Stimulated activated CD4-positive, alpha-beta T cell treated with anti-CD3 and anti-CD28 coated beads, TNF-alpha, amount 100 ng/mL, for 48 hours (primary cell): ENCODE results near the gene TNS3.

Experiments
- DNase-seq, 3 donors: peaks; one replicate each; pipeline ENCODE4 v3.0.0-alpha.2; 2020; ENCODE audit warnings: low read depth in 3 of 3

The TNS3 gene

DNA sequence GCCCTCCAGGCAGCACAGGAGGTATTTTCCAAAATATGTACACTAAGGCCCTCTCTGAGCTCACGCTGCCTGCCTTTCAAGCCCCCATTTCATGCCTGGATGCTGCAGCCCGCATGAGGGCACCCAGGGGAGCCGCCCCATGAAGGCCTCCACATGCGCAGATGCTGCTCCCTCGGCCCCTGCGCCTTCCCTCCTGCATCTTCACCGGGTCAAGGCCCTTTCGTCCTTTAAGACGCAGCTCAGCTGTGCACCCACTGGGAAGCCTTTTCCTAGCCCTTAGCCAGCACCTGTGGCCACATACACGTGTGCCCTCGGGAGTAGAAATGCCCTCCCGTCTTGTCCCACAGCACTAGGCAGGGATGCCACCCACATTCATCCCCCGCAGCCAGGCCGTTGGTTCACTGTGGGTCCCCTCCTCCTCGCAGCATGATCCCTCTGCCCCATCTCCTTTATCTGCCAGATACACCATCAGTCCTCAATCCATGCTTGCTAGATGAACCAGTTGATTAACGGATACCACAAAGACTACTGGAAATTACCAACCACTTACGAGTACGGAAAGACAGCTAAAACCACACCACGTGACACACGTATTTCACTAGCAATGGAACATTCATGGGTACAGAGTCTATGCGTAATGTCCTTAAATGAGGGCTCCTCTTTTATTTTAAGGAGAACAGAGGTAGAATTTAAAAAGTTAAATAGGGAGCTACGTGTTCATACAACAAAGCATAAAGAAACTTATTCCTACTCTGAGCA lies 278.0 kb downstream of the TNS3 start:
- no peak for DNase-seq

DNA sequence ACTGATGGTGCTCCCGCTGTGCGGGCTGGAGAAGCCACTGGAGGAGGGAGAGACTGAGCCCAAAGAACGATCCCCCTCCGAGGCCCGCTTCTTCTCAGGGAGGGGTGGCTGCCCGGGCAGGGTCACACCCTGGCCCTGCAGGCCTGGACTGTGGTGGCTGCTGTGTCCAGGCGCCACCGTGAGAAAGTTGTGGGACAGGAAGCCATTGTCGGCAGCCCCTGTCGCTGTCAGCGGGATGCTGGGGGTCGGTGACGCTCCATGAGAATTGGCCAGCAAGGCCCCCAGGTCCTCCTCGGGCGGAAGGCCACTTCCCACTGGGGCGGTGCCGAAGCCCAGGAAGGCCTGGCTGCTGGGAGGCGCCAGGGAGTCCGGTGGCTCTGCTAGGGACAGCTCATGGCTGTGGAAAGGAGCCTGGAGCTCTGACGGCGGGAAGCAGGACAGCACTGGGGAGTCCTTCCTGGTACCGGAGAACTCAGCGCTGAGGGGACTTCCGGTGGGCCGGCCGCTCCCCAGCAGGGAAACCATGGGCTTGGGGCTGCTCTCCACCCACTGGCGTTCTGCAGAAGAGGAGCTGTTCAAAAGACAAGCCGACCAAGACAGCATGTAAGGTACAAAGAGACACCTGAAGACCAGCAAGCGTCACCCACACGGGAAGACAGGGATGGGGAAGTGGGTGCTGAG lies 278.8 kb downstream of the TNS3 start:
- no peak for DNase-seq

DNA sequence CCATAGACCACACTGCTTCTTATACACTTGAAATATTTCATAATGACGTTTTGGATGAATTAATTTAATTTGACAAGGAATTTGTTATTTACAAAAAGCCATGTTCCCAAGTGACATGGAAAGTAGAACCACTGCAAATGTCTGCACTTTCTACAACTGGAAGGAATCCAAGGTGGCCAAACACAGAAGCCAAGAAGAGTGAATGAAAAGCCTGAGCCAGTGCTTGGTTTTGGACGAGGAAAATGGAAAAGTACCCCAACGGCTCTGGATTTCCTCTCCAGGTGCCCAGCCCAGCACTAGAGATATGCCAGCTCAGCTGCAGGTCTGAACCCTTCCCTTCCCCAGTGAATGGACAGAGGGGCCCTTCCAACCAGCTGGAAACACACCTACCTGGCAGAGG lies 279.4 kb downstream of the TNS3 start:
- DNase-seq, result no peak

DNA sequence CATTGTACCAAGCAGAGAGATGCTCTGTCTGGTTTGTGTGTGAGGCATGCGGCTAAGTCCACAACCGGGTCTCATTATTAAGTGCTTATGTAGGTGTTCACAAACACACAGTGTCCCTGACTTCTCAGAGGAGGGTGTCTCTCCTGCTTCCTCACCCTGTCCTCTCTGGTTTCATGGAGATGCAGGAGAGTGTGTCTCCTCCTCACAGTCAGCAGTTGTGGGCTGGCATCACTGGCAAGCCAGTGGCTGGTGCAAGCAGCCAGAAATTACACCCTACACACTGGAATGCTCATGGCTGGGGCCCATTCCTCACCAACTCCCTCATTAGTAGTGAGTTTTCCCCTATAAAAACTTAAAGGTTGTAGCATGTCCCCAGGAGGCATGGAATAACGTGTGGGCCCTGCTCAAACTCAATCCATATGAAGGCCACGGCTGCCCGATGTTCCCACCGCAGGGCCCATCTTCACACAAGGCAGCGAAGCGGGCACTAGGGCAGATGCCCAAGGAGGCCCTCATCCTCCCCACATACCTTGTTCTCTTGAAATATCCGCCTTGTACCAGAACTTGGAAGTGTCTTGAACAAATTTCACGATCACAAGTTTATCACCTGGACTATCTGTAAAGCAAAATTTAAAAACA lies 280.1 kb downstream of the TNS3 start:
- no peak for DNase-seq

DNA sequence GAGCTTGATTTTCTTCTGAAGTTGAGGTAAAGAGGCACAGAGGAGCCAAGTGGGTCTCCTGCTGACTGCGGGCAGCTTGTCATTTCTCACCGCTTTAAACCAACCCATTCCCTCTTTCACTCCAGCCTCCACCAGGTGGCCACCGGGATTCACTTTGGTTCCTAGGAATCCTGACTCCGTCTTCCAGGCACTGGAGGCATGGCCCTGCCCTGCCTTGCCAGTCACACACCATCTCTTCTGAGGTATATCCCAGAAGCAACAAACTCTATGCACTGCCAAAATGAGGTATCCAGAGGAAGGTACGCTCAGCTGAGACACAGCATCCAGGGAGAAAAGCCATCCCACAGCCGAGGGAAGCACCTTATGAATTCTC lies 280.8 kb downstream of the TNS3 start:
- DNase-seq, result no peak

DNA sequence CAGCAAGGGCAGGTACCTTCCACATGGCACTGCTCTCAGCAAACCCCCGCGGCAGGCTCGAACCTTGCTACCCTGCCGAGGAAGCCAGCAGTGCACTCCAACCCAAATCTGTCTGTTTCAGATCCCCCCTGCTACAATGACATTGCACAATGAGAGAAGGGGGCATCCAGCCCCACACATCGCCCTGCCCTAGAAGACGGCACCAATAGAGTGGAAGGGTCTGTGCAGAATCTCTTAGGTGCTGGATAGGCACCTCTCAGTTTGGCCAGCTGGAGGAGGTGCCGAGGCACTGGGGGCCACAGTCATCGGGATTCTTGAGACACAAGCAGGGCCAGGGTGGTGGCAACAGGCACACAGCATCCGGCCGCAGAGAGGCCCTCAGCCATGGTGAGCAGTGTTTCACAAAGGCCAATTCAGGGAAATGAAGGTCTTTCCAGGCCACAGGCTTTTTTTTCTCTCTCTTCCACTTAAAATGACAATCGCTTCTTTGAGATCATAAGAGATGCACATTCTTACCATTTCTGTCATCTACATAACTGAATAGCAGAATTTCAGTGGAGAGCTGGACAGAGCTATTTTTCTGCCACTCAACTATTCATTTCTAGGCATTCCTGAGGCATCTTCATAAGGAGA lies 281.3 kb downstream of the TNS3 start:
- DNase-seq, result no peak

DNA sequence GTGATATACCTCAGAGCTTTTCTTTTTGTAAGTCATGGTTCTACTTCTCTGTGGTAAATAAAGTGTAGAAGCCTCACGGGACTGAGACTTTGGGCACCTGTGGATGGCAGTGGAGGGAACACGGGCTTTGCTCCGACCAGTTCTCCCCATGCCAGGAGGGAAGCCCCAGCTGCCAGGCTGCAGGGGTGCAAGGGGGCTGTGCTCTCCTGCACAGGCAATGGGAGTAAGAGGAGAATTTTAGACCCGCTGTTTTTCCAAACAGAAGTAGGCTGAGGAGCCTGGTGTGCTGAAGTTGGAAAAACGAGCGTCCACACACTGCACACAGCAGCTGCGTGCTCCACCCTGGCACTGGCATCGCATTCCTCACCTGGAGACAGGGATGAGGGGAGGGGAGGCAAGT lies 282.4 kb downstream of the TNS3 start:
- no peak for DNase-seq

DNA sequence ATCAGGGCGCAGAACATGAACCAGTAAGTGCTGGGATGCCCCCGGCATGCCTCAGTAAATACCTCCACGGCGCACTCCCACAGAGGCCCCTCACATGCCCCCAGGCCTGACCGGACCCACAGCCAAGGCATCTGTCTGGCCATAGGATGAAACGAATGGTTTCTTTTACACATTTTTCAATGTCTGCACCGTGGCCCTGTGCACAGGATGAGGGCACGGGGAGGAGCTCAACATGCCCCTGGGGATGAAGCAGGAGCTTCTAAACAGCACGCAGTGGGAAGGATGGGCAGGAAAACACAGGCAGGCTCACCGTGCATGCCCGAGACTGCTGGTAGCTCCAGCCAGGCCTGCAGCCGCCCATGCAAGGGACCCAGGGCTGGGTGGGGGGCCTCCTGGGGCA lies 283.3 kb downstream of the TNS3 start:
- DNase-seq, result no peak

DNA sequence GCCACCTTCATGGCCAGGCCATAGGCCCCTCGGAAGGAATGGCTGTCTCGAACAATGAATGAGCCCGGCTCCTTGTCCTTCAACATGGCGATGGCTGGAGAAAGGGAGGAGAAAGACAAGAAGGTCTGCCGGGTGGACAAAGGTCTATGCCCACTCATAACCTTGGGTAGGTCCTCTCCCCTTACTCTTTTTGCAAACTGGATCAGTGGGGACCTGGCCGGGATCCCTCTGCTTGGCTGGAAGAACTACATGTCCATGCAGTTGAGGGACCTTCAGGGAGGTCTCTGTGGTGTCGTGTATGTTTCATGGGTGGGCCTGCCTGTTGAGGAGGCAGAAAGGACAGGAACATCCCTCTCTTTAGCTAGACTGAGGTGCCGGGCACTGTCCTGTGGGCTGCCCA lies 284.8 kb downstream of the TNS3 start:
- DNase-seq, result no peak

DNA sequence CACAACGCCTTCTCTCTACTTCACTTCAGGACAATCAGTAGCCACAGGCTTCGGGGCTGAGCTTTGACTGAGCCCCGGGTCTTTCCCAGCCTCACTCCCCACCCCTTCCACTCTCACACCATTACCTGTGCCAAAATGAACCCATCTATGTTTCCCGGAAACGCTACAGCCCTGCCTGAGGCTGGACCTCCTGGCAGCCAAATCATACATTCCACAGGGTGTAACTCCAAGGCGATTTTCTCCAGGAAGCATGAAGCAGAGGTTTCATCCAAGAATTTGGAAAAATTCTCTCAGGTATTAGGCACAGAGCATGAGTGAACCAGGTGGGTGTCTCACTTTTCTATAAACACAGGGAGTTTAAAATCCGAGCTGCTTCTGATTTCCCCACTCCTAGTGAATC lies 286.3 kb downstream of the TNS3 start:
- no peak for DNase-seq

DNA sequence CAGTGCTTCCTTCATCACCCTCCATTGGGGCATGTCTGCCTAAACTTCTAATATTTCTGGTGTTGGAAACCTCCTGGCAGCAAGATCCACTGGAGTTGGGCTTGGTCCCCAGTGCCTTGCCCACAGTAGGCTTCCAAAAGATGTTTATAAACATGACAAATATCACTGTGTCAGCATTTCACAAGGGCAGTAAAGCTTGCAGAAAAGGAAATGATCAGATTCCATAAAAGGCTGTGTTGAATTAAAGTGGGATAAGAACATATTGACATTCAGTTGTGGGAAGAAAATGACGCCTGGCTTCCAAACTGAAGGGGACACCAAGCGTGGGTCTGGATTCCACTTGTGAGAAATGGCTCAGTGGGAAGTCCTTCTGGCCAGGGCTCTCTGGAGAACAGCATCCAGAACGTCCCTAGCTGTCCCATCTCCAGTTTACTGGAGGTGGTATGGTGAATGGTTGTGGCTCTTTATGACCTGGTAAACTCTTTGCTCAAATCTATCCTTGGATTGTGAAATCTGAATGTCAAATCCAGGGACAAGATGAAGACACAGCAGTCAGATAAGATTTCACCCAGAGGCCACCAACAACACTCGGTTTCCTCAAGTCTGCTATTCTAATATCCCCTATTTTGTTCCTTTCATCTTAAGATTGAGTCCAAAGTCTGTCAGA lies 287.2 kb downstream of the TNS3 start:
- DNase-seq, result no peak

DNA sequence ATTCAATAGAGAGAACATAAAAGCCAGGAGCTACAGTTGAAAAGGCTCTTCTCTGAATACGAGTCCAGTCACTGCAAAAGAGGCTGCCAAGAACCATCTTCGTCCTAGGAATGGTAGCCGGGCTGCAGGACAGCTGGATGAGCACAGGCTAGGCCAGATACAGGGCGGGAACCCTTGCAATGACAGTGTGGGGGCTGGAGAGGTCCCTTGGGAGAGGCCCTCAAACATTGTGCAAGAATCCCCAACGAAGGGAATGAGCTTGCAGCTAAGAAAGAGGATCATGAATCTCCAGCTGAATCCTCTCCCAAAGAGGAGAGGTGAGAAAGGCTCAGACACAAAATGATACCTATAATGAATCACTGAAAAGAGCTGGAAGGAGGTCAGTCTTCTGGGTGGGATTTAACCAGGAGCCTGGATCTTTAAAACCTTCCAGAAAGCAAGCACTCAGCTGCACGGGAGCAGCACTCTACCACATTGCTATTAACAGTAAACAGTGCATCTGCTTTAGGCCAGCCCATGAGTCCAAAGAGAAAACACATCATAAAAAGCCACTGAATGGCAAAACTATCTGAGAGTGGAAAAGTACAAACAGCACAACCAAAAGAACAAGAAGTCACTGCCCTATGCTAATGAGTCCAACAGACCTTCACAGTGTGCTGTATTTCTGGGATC lies 287.9 kb downstream of the TNS3 start:
- DNase-seq, result no peak

DNA sequence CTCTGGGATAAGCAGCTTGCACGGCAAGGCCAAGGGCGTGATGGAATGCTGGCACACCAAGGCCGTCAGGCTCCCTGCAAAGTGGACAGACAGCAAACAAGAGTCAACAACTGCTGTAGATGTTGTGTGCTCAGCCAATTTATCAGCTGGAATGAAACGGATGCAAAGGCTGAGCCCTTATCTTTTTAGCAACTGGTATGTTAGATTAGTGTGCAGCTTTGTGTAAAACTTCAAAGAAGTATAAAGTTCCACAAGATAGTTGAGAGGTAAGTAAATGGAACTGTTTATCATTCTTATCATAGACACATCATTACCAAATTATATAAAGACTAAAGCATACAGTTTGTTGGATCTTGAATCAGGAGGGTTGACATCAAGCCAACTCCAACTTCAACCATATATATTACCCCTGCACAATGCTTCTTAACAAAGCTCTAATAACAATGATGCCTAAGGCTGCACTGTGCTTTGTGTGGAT lies 289.0 kb downstream of the TNS3 start:
- DNase-seq, result no peak

DNA sequence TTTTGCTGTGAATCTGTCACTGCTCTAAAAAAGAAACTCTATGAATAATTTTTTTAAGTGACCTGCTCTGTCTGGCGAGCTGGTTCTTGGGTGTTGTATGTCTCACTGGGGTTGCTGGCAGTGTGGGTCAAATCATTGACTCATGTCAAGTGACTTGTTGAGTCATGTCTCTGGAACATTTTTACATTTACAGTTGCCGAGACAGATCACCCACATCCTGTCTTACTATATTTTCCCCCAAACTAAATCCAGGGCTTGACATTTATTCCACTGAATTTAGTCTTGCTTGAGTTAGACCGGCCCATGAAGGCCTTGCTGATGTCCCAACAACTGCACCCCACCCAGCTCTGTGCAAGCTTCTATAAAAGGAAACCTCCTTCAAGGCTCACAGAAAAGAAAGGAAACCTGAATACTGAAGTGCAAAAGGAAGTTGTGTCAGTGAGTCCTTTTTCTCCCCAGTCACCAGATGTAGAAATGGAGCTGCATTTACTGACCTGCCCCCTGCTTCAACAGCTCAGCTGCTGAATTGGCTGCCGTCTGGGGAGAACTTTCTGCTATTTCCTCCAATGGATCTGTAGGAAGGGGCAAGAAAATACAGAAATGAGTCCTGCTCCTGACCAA lies 290.3 kb downstream of the TNS3 start:
- peak in 2 of 3 donors; percentile 4 to 34 for DNase-seq

DNA sequence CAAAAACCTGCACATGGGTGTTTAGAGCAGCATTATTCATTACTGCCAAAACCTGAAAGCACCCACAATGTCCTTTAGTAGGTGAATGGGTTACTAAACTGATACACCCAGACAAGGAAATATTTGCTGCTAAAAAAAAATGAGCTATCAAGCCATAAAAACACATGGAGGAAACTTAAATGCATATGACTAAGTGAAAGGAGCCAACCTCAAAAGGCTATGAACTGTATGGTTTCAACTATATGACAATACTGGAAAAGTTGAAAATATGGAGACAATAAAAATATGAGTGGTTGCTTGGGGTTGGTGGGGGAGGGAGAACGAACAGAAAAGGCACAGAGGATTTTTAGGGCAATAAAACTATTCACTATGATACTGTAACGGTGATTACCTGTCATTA lies 291.0 kb downstream of the TNS3 start:
- no peak for DNase-seq

DNA sequence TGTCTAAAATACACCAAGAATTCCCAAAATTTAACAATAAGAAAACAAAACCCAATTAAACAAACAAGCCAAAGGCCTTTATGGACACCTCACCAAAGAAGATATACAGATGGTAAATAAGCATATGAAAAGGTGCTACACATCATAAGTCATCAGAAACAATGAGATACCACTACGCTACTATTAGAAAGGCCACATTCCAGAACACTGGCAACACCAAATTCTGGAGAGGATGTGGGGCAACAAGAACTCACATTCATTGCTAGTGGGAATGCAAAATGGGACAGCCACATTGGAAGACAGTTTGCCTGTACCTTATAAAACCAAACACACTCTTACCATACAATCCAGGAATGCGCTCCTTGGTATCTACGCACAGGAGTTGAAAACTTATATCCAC lies 291.4 kb downstream of the TNS3 start:
- no peak for DNase-seq

DNA sequence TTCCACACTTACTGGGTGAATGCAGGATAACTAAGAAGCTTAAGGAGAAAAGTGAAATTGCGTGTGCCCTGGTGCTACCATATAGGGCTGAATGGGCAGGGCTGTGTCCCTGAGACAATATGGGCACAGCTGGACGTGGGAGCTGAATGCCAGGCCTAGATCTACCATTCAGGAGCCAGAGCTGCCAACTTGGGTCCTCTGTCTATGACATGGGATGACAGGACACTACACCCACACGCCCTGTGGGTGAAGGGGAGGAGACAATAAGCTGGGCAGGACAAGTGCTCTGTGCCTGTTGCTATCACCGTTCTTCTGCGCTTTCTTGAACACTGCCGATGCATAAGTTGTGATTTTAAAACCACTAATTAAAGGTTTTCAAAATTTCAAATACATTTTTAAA lies 293.9 kb downstream of the TNS3 start:
- DNase-seq, result no peak

DNA sequence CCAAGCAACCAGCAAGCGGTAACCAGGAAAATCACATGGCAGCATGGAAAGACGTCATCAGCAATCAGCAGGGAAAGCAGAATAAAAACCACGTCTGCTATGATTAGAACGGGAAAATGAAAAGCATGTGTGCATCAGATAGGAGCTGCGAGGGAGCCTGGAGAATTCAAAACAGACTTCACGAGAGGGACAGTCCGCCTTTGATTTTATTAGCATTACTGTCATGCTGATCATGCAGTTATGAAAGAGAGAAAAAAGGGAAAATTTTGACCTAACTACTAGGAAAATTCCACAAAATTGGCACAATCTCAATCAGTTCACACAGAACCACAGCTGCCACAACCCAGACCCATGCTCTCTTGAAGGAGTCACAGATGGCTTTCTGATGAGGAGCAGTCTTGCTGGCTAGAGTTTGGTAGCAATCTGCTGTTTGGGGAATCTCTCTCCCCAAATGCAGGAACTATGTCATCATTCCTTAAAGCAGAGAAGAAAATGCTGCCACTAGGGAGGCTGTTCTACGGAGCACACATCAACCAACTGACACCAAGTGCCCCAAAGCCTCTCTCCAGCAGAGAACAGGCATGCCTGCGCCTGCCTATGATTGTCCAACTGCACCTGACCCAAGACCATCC lies 295.9 kb downstream of the TNS3 start:
- DNase-seq, result no peak

DNA sequence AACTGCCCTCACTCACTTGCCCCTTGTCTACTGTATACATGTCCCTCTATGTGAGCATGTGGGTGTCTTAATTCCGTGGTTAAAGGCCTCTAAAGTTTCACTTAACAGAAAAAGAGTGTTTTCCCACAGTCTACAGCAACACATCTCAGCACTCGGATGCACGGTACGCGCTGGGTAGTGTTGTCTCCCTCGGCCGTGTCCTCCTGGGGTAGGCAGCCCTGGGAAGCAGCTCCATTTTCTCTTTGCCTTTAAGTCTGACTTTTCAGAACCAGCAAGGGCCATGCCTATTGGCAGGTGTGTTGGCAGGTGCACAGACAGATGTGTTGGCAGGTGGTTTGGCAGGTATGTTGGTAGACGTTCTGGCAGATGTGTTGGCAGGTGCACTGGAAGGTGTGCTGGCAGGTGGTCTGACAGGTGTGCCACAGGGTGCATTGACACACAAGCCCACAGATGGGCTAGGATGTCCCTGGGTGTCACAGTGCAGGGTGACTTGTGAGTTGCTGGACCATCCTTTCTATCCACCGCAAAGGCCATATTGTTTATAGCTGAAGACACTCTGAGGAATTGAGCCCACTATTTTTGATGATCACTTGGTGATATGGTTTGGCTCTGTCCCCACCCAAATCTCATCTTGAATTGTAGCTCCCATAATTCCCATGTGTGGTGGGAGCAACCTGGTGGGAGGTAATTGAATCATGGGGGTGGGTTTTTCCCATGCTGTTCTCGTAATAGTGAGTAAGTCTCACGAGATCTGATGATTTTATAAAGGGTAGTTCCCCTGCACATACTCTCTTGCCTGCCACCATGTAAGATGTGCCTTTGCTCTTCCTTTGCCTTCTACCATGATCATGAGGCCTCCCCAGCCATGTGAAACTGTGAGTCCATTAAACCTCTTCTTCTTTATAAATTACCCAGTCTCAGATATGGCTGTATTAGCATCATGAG lies 296.9 kb downstream of the TNS3 start:
- DNase-seq, result no peak
